GM18507 (cell line): Measurements from ENCODE around the gene KIF21B.
A peak's percentile ranks its signal among the peaks of the same experiment; 100 is the strongest.

Source experiments
- DNase-seq: peaks from one replicate; pipeline ENCODE4 v3.0.0; 2011; ENCODE audit warnings: low read depth; ENCODE audit not compliant: insufficient read length; ENCODE audit errors: extremely low spot score
- FAIRE-seq: peaks from 2 replicates; lab custom pipeline; 2011; peaks lifted over from hg19 to GRCh38; lab: Jason Lieb, UNC

Gene KIF21B

GRCh38 chr1:201023517-201023902 is at the start of gene KIF21B:
KIF21B (minus strand) TSS chr1:201023714; CDS start chr1:201023383, 331 bp downstream.
- FAIRE-seq = peak; percentile 76
- DNase-seq = peak; percentile 78

DNA sequence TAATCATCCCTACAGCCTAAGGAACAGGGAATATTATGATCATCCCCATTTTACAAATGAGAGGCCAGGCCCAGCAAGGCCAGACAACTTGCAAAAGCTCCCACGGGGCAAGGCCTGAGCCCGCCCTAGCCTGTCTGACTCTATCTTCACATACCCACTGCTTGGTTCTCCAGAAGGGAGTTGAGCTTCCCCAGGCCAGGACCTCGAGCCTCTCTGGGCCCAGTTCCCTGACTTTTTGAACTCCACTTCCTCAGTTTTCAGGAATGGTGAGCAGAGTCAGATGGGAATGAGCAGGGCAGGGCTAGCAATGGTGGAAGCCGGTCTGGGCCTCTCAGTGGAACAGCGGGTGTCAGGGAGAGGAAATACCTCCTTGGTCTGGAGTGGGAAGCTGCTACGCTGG is 49.4 kb upstream of the KIF21B start:
- DNase-seq (no peak), FAIRE-seq (no peak)

- FAIRE-seq (no peak), DNase-seq (no peak)
Observed at GRCh38 chr1:201072149-201072548, 48.6 kb upstream of the KIF21B start.

DNA sequence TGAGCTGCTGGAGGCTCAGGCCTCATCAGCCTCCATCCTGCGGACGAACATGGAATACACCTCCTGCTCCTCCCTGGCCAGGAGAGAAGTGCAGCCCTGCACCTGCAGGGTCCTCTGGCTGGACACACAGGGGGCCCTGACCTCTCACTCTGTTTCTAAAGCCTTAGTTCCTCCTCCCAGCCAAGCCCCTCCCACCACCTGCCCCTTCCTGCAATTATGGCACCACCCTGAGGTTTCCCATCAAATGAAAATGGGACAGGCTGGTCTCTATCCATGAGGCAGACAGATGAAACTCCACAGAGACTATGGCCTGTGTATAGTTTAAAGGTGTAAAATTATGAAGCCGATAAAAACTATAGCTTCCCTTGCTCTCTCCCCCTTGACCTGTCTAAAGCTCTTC is 46.1 kb upstream of the KIF21B start:
- DNase-seq = no peak
- FAIRE-seq = no peak

DNA sequence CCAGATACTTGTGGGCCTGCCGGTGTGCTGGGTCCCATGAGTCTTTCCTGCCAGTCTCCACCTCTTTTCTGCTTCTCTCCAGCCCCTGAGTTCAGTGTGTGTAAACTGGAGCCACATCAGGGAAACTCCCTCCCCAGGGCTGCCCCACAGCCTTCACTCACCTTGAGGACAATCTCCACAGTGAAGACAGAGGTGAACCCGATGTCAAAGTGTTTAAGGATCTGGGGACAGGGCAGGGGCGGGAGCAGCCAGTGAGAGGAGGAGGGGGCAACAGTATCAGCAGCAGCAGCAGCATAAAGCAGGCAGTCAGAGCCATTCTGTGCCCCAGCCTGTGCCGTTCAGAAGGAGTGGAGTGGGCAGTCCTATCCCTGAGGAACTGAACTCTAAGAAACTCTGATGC is 45.5 kb upstream of the KIF21B start:
- DNase-seq (no peak), FAIRE-seq (no peak)

GRCh38 chr1:201066986-201067385 is 43.5 kb upstream of the KIF21B start:
- no peak for FAIRE-seq
- no peak for DNase-seq

DNA sequence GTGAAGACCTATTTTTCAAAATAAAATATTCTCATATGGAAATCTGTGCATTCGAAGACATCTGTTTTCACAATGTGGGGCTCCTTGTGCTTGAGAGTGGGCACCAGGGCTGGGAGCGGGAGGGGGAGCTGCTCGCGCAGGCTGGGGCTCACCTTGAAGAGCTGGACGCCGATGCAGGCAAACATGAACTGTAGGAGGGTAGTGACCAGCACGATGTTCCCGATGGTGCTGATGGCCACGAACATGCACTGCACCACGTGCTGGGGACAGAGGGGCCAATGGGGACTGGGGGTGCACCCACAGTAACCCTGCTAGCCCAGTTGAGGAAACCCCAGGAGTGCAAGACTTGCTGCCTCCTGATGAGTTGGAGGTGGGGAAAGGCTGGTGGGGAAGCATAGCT is 42.2 kb upstream of the KIF21B start:
- DNase-seq (no peak), FAIRE-seq (no peak)

DNA sequence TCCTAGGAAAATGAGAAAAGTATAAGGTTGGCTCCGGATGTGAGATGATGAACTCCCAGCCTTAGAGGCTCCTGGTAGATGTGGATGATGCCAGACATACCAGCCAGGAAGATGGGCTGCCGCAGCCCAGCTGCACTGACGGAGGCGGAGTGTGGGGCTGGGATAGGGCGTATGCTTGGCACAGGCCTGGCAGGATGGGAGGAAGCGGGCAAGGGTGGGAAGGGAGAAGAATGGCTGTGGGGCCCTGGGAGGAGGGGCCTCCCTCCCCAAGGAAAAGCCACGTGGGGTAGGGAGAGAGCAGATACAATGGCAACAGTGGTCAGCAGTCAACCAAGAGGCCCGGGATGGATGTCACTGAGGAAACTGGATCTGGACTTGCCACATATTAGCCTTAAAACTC is 41.3 kb upstream of the KIF21B start:
- DNase-seq (no peak), FAIRE-seq (no peak)

DNA sequence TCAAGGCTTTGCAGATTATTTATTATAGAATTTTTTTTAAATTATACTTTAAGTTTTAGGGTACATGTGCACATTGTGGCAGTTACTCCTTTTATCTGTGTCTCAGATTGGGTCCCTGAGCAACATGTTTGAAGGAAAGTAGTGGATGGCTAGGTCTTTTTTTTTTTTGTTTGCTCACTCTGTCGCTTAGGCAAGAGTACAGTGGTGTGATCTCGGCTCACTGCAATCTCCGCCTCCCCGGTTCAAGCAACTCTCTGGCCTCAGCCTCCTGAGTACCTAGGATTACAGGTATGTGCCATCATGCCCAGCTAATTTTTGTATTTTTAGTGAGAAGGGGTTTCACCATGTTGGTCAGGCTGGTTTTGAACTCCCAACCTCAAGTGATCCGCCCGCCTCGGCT is 39.6 kb upstream of the KIF21B start:
- no peak for DNase-seq
- FAIRE-seq = no peak

GRCh38 chr1:201062511-201063091 is 39.1 kb upstream of the KIF21B start:
- no peak for FAIRE-seq
- DNase-seq = no peak

DNA sequence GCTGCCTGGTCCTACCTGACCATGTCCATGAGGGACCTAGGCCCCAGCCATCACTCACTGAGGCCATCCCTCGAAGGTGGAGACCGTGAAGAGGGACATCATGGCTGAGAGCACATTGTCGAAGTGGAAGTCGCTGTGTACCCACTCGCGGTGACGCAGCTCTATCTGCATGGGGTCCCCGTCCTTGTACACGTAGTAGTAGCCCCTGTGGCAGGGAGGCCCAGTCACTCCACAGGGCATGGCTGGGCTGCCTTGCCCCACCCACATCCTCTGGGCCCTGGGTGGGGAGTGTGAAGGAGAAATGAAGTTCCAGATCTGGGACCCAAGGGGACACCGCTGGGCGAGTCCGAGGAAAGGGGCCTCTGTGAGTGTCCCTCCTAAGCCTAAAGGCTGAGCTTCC is 38.4 kb upstream of the KIF21B start:
- FAIRE-seq (no peak), DNase-seq (no peak)

- no peak for FAIRE-seq
Observed at GRCh38 chr1:201061049-201061448, 37.5 kb upstream of the KIF21B start.

DNA sequence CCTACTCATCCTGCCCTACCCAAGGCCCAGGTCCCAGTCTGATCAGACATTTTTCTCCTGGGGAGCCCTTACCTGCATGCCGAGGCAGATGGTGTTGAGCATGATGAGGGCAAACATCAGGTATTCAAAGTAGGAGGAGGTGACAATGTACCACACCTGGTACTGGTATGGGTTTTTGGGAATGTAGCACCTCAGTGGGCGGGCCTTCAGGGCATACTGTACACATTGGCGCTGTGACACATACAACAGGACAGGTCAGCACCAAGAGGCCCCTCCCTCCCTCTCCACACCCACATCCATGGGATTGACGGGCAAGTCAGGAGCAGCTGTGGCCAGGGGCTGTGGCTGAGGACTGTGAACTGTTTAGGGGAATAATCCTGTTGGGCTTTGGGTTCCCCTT is 37.1 kb upstream of the KIF21B start:
- DNase-seq (no peak), FAIRE-seq (no peak)

More at GRCh38 chr1:201061049-201061448, 37.5 kb upstream of the KIF21B start:
- DNase-seq = no peak

DNA sequence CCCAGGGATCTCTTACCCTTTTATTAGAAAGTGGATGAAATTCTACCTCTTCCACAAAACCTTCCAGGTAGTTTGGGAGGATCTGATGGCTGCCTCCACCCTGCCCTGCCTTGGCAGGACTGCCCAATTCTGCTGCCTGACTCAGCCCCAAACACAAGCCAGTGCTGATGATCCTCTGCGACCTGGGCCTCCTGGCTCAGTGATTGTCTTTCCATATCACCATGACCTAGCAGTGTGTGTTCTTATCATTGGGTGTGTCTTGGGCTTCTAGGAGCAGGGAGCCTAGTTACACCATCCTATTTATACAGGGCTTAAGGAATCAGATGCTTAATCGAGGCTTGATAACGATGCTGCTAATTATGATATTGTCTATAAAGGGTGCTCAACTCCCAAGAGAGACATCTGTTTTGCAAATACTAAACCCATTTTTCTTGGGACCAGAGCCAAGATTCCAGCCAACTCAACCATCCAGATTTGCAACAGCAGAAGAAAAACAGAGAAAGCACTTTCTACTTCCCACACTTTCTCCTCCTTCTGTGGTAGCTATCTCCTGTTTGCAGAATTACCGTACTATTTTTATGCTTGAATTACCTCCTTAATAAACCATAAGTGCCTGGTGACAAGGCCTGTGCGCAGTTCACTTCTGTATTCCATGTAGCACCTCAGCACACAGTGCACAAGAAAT is 36.5 kb upstream of the KIF21B start:
- FAIRE-seq (no peak), DNase-seq (no peak)

- FAIRE-seq (no peak), DNase-seq (no peak)
Observed at GRCh38 chr1:201059401-201059800, 35.9 kb upstream of the KIF21B start.

DNA sequence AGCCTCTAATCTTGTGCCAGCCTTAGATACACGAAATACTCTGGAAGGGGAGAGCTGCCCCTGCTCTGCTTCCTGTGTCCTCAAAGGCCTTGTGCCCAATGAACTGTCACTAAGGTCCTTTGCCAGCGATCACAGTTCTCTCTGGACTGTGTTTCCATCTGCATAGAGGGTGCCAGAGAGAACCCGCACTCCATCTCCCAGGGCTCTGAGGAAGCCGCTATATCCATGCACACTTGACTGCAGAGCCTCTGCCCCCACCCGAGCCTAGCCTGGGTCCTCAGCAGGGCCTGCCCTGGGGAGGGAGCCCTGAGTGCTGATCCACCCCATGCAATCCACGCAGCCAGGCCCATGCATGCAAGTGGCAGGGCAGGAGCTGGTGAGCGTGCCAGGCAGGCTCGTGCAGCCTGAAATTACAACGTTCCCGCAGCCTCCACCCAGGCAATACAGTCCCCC is 30.6 kb upstream of the KIF21B start:
- FAIRE-seq (no peak), DNase-seq (no peak)

GRCh38 chr1:201053155-201053860 is 29.8 kb upstream of the KIF21B start:
- FAIRE-seq (no peak), DNase-seq (no peak)

DNA sequence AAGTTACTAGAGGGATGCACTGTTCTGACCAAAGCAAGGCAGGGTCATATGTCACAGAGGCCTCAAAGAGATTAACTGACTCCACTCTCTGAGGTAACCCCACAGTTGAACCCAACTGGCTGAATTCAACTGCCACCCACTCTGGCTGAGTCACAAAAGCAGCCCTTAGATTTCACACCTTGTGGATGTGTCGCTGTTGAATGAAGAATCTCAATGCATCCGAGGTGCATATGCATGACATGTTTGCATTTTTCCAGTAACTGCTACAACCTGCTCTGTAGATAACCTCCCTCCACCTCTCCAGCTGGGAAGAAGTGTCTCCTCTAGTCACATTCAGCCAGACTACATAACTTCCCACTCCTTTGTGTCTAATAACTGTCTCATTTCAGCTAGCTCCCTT is 27.9 kb upstream of the KIF21B start:
- FAIRE-seq (no peak), DNase-seq (no peak)

DNA sequence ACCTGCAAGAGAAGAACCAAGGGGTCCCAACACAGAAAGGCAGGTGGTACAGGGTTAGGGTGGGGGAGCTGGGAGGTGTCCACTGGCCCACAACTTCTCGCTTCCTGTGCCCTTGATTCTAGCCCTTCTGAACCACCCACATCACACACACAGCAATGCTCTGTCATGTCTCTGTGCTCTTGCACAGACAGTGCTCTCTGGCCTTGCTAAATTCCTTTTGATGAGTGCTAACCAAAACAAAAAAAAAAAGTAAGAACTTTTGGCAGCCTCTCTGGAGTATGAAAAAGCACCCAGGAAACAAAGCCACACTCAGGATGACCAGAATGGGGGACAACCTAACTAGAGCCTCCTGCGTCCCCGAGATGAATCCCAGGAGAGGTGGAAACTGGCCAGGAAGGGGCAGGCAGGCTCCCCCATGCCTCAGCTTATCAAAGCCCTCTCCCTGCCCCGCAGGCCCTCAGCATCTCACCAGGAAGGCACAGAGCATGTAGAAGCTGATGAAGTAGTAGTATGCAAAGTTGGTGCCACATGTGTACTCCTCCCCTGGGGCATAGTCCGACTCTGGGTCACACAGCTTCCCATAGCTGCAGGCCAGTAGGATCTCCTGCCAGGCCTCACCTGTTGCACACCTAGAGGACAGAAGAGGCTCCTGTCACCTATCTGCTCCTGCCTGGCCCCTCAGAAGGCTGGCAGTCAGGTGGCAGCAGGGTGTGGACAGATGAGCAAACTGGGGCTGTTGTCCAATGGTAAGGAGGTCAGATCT is 27.2 kb upstream of the KIF21B start:
- FAIRE-seq = no peak
- DNase-seq = no peak

GRCh38 chr1:201049248-201049831 is 25.8 kb upstream of the KIF21B start:
- no peak for FAIRE-seq

More at GRCh38 chr1:201049248-201049831, 25.8 kb upstream of the KIF21B start:
- DNase-seq = no peak
